ENCODE measurements around the gene HS3ST3B1.

- TF ChIP-seq POLR2A (IDR thresholded peaks at IDR 0.05) (no peak), CTCF (IDR thresholded peaks at IDR 0.05) (no peak)
These were observed 73.4 kb downstream of the HS3ST3B1 start for GRCh38 chr17:14374268-14374667.

Measured in body of pancreas (tissue), 4 donors.